ENCODE data around the gene PICALM. TPM values are rescaled to one million over a fixed set of nuclear protein-coding genes. Genes with fewer than 3 reads are reported as not detected.
"Not testable (repeated sequence)": the region's sequence is repeated elsewhere in the genome, so short reads cannot be mapped to it uniquely, and the experiment has no call there.

PICALM gene
- total RNA-seq, 2 donors from 2014 or later: 395 to 488 TPM

DNA sequence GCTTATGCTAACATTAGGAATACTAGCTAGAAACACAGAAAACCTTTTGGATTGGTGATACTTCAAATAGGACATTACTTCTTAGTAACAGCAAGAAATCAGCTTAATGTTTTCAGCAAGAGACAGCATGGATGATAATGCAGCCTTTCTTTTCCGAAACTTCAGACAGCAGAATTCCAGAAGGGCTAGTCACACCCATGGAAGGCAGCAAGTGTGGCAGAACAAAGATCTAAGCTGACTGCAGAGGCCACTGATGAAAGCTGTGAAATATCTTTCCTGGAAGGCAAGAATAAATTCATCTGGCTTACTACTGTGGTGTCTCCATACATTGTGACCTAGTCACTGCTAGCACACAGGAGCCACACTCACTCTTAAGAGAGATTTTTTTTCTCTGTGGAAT, 113.4 kb downstream of the PICALM start:
- Histone ChIP-seq H3K36me3 (peaks cover 14% of the 10 kb centered on the region), H3K9me3 (no peaks in the 10 kb centered on the region), H3K4me3 (no peak overlapping the region), H3K4me1 (ENCODE audit: control insufficient read depth in 1 of 2, low read depth in 2 of 2) (peaks cover 0 to 19% of the 10 kb centered on the region in 2 donors), H3K27ac (no peak overlapping the region), H3K27me3 (replicated peaks; ENCODE audit: insufficient read depth) (no peaks in the 10 kb centered on the region)
- ATAC-seq (ENCODE audit: insufficient number of reproducible peaks, low FRiP score, low read depth): no peak
- DNase-seq (ENCODE audit: low spot score): no peak
- TF ChIP-seq, protein P1, sequence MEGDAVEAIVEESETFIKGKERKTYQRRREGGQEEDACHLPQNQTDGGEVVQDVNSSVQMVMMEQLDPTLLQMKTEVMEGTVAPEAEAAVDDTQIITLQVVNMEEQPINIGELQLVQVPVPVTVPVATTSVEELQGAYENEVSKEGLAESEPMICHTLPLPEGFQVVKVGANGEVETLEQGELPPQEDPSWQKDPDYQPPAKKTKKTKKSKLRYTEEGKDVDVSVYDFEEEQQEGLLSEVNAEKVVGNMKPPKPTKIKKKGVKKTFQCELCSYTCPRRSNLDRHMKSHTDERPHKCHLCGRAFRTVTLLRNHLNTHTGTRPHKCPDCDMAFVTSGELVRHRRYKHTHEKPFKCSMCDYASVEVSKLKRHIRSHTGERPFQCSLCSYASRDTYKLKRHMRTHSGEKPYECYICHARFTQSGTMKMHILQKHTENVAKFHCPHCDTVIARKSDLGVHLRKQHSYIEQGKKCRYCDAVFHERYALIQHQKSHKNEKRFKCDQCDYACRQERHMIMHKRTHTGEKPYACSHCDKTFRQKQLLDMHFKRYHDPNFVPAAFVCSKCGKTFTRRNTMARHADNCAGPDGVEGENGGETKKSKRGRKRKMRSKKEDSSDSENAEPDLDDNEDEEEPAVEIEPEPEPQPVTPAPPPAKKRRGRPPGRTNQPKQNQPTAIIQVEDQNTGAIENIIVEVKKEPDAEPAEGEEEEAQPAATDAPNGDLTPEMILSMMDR (IDR thresholded peaks at IDR 0.05): no peak

DNA sequence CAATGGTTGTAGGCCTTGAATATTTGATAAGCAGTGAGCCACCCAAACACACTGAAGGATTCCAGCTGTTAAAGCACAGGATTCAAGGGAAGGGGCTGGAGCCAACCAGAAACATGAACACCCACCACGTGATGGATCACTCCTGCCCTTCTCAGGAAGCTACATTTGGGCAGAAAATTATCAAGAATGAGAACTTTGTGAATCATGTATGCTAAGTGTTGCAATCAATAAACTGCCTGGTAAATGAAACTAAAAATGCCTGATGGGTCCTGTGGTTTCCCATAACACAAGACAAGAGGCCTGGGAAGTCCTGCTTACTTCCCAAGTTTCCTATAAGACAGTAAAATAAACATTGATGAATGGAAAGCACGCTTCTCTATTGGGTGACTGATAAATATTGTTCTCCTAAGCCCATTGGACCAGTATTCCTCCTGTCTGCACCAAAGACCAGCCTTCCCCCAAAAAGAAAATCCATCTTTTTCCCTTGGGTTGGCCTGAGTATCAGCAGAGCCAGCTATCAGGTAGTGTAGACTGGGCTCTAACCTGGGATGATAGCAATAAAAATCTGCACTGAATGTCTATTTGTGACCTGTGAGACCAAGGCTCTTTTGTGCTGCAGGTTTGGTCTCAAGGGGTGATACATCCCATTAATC, 115.3 kb downstream of the PICALM start:
- Histone ChIP-seq H3K4me1 (ENCODE audit: control insufficient read depth in 1 of 2, low read depth in 2 of 2) (peaks cover 0 to 22% of the 10 kb centered on the region in 2 donors), H3K27me3 (replicated peaks; ENCODE audit: insufficient read depth) (no peaks in the 10 kb centered on the region), H3K27ac (no peak overlapping the region), H3K36me3 (peaks cover 9% of the 10 kb centered on the region), H3K4me3 (no peak overlapping the region), H3K9me3 (no peaks in the 10 kb centered on the region)
- ATAC-seq (ENCODE audit: insufficient number of reproducible peaks, low FRiP score, low read depth) (no peak), DNase-seq (ENCODE audit: low spot score) (no peak)
- TF ChIP-seq, protein P1 (IDR thresholded peaks at IDR 0.05): no peak

DNA sequence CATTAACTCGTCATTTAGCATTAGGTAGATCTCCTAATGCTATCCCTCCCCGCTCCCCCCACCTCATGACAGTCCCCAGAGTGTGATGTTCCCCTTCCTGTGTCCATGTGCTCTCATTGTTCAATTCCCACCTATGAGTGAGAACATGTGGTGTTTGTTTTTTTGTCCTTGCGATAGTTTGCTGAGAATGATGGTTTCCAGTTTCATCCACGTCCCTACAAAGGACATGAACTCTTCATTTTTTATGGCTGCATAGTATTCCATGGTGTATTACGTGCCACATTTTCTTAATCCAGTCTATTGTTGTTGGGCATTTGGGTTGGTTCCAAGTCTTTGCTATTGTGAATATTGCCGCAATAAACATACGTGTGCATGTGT, 116.8 kb downstream of the PICALM start:
- H3K9me3 ChIP-seq; H3K27me3 ChIP-seq (replicated peaks; ENCODE audit: insufficient read depth); ATAC-seq (ENCODE audit: insufficient number of reproducible peaks, low FRiP score, low read depth); H3K36me3 ChIP-seq; DNase-seq (ENCODE audit: low spot score); H3K4me3 ChIP-seq; H3K27ac ChIP-seq: not testable (repeated sequence)
- H3K4me1 ChIP-seq (ENCODE audit: control insufficient read depth in 1 of 2, low read depth in 2 of 2): peaks cover 13 to 38% of the 10 kb centered on the region in 2 donors

DNA sequence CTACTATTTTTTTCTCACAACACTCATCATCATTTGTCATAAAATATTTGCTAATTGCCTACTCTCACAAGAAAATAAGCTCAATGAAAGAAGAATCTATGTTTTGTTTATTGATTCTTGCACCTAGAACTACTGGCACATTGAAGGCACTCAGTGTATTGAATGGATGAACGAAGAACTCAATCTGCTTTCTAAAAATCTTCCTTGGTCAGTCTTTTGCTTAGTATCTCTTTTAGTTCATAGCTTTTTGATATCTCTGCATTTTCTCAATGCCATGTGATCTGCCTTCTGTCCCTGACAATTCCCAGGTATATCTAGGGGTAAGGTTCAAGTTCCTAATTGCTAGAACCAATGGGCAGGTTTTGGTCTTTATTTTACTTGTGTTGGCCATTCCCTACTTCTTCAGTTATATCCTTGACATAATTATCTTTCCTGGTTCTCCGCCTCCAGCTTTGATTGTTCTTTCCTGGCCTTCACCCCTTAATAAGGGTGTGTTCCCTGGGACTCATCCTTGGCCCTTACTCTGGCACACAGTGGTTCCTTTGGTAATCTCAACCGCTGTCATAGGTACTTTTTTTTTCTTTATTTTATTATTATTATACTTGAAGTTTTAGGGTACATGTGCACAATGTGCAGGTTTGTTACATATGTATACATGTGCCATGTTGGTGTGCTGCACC, 117.3 kb downstream of the PICALM start:
- H3K4me3 ChIP-seq: no peak overlapping the region
- H3K27ac ChIP-seq: no peak overlapping the region
- H3K4me1 ChIP-seq (ENCODE audit: control insufficient read depth in 1 of 2, low read depth in 2 of 2): peaks cover 16 to 38% of the 10 kb centered on the region in 2 donors
- DNase-seq (ENCODE audit: low spot score) (no peak), ATAC-seq (ENCODE audit: insufficient number of reproducible peaks, low FRiP score, low read depth) (no peak)
- no peaks in the 10 kb centered on the region for H3K36me3 ChIP-seq
- TF ChIP-seq, protein P1 (IDR thresholded peaks at IDR 0.05): no peak
- H3K9me3 ChIP-seq: no peaks in the 10 kb centered on the region
- H3K27me3 ChIP-seq (replicated peaks; ENCODE audit: insufficient read depth): no peaks in the 10 kb centered on the region

DNA sequence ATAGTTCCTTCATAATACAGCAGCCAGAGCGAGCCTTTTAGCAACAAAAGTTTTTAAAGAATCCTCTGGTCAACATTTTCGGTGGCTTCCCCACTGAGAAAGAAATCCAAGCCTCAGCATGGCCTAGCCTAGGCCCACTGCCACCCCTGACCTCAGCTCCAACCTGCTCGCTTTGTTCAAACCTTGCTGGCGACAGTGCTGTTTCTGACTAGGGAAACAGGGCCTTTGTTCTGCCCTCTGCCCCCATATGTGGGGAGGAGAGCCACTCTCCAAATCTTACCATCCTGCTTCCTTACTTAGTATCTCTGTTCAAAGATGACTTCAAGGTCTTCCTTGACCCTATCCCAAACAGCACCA, 117.9 kb downstream of the PICALM start:
- Histone ChIP-seq H3K4me1 (ENCODE audit: control insufficient read depth in 1 of 2, low read depth in 2 of 2) (peaks cover 16 to 32% of the 10 kb centered on the region in 2 donors), H3K27ac (no peak overlapping the region), H3K27me3 (replicated peaks; ENCODE audit: insufficient read depth) (no peaks in the 10 kb centered on the region), H3K9me3 (no peaks in the 10 kb centered on the region), H3K4me3 (no peak overlapping the region), H3K36me3 (no peaks in the 10 kb centered on the region)
- ATAC-seq (ENCODE audit: insufficient number of reproducible peaks, low FRiP score, low read depth): no peak
- TF ChIP-seq, protein P1 (IDR thresholded peaks at IDR 0.05): no peak
- no peak for DNase-seq (ENCODE audit: low spot score)

Data from thoracic aorta (tissue), 2 donors.